BJ (cell line): Measurements from ENCODE around the gene KRT10. TPM values are rescaled to one million over a fixed set of nuclear protein-coding genes. Genes with fewer than 3 reads are reported as not detected.
A peak's percentile ranks its signal among the peaks of the same experiment; 100 is the strongest.

Experiments used
- CTCF ChIA-PET: fragments of 350-600 bp; formaldehyde crosslinking; extraction: SDS; loops from one replicate; lab custom pipeline; 2021; ENCODE audit warnings: antibody characterized with exemption, inconsistent platforms; lab: Yijun Ruan, JAX
- POLR2A ChIA-PET: fragments of 300-600 bp; sonication (Branson Sonifier 250); formaldehyde crosslinking; extraction: SDS; loops from one replicate; lab custom pipeline; 2021; ENCODE audit warnings: antibody characterized with exemption; lab: Charles Lee
- DNase-seq: peaks from one replicate; pipeline ENCODE4 v3.0.0-alpha.2; 2011; ENCODE audit warnings: low read depth
- H3K27me3 ChIP-seq: 2 replicates; pipeline ENCODE4 v1.6.0; 2011; ENCODE audit warnings: low read length; ENCODE audit not compliant: control insufficient read depth, insufficient read depth
- H3K36me3 ChIP-seq: 2 replicates; pipeline ENCODE4 v1.5.1; 2011; ENCODE audit warnings: low read length; ENCODE audit not compliant: control insufficient read depth, insufficient read depth
- H3K4me3 ChIP-seq: 2 replicates; pipeline ENCODE4 v1.5.1; 2011; ENCODE audit warnings: low read depth, mild to moderate bottlenecking, control low read depth, low read length
- polyA plus RNA-seq: library from polyadenylated mRNA; depleted of rRNA; stranded (reverse); fragments of >200 nt; gene quantifications from 2 replicates; pipeline ENCODE4 v1.2.3, GENCODE V29; 2011
- TF ChIP-seq, protein P1 (sequence below): IDR thresholded peaks from 2 replicates; pipeline ENCODE4 v1.5.1; 2011; ENCODE audit warnings: low read depth, mild to moderate bottlenecking, control low read depth, inconsistent platforms, low read length, moderate library complexity; ENCODE audit not compliant: insufficient read depth

Gene KRT10
- polyA plus RNA-seq, 1 experiment, result 6.4 TPM

DNA sequence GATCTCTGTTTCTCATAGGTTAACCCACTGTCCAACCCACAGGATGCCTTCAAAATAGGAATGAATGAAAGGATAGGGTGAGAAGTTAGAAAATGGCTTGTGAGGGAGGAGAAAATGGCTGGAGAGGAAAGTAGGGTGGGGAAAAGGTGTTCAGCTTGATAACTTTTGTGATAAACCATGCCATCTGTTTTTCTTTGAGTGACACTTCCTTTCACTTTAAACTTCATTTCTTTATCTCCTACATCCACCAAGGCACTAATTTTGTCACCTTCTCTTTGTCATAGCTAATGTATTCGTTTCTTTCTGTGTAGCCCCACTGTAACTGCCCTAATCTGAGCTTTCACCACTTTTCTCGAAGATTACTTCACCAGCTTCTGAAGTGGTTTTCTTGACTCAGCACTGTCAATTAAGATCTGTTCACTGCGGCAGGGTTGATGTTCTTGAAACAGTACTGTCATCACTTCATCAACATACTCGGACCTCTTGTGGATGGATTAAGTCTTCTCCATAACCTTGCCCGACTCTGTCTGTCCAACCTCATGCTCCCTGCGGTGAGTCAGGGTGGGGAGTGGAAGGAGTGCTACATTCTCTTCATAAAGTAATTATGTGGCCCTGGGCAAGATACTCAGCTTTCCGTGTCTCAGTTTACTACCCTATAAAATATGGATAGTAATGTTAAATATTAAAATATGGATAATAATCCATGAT is 5.5 kb upstream of the KRT10 start:
- H3K4me3 ChIP-seq, result no peak overlapping the region
- H3K36me3 ChIP-seq, result no peaks in the 10 kb centered on the region
- no peak for DNase-seq
- ChIA-PET CTCF (no interaction called here), POLR2A (no interaction called here)
- H3K27me3 ChIP-seq, result no peaks in the 10 kb centered on the region
- TF ChIP-seq, protein P1, sequence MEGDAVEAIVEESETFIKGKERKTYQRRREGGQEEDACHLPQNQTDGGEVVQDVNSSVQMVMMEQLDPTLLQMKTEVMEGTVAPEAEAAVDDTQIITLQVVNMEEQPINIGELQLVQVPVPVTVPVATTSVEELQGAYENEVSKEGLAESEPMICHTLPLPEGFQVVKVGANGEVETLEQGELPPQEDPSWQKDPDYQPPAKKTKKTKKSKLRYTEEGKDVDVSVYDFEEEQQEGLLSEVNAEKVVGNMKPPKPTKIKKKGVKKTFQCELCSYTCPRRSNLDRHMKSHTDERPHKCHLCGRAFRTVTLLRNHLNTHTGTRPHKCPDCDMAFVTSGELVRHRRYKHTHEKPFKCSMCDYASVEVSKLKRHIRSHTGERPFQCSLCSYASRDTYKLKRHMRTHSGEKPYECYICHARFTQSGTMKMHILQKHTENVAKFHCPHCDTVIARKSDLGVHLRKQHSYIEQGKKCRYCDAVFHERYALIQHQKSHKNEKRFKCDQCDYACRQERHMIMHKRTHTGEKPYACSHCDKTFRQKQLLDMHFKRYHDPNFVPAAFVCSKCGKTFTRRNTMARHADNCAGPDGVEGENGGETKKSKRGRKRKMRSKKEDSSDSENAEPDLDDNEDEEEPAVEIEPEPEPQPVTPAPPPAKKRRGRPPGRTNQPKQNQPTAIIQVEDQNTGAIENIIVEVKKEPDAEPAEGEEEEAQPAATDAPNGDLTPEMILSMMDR, result no peak

DNA sequence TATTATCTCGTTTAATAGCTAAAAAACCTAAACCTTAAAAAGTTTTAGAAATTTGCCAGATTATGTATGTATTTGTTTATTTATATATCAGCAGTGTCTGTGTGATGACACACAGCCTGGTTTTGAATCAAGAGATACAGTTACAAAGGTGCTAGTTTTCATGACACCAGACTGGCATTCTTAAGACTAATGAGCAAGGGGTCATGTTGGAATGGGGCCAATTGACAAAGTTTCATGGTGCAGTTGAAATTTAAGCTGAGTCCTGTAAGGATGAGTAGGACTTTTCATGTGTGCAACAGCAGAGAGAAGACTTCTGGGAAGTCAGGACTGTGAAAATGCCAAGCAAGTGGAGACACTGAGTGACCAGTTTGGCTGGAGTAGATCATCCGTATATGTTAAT is 3.2 kb upstream of the KRT10 start:
- Histone ChIP-seq H3K27me3 (no peaks in the 10 kb centered on the region), H3K36me3 (no peaks in the 10 kb centered on the region), H3K4me3 (no peak overlapping the region)
- TF ChIP-seq, protein P1, result no peak
- DNase-seq, result no peak
- ChIA-PET POLR2A (no interaction called here), CTCF (interaction anchor here (0.8 to 1.8 kb wide), 3 partner anchors 13 to 837 kb away, joined by 3 to 5 read pairs (median 4); no protein-coding TSS in a partner anchor)

DNA sequence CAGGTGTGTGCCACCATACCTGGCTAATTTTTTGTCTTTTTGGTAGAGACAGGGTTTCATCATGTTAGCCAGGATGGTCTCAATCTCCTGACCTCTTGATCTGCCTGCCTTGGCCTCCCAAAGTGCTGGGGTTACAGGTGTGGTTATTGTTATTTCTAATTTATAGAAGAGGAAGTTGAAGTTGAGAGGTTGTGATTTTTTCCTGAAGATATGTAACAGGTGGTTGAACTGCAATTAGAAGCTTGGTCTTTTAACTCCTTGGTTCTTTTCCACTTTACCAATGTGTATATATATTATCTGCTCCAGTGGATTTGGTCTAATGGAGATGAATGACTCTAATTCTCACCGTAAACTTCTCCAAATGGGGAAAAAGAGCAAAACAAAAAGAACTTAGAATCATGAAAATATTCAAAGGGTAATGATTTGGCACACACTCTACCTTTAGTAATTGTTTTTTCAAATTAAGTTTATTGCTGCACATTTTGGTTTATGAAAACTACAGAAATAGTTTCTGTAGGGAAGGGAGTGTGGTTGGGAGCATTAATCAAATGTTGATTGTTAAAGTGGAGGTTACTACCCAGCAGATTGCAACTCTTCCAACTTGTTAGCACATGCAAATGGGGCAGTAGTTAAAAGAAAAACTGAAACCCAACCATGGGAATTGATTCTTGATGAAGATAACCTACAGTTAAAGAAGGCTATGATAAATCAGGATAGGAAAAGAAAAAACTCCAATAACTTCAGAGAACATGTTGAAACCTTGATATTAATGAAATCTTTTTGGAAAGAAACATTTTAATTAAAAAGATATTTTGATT is 1.8 kb upstream of the KRT10 start:
- Histone ChIP-seq H3K36me3 (no peaks in the 10 kb centered on the region), H3K27me3 (no peaks in the 10 kb centered on the region), H3K4me3 (no peak overlapping the region)
- ChIA-PET POLR2A (no interaction called here), CTCF (no interaction called here)
- TF ChIP-seq, protein P1, result no peak
- DNase-seq, result no peak

DNA sequence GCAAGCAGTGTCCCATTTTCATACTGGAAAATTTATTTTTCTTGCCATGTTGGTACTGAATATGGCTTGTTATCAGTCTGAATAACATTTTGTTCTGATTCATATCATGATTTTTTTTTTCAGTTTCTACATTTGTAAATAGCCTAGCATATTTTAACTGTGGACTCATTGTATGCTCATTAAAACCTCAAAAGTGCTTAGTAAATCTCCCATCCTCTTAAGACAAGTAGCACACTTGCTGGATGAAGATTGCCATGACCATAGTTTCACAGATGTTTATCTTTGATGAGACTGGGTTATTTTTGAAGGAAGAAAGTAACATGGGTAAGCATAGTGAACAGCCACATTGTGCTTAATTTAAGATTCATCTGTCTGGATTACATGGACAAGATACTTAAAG is 878 bp downstream of the KRT10 start:
- TF ChIP-seq, protein P1, result no peak
- peak; percentile 21 for DNase-seq
- ChIA-PET CTCF (interaction anchor here (0.6 kb wide), 1 partner anchor 728 kb away, joined by 3 read pairs; no protein-coding TSS in a partner anchor), POLR2A (no interaction called here)
- H3K27me3 ChIP-seq, result no peaks in the 10 kb centered on the region
- H3K36me3 ChIP-seq, result no peaks in the 10 kb centered on the region
- no peak overlapping the region for H3K4me3 ChIP-seq

DNA sequence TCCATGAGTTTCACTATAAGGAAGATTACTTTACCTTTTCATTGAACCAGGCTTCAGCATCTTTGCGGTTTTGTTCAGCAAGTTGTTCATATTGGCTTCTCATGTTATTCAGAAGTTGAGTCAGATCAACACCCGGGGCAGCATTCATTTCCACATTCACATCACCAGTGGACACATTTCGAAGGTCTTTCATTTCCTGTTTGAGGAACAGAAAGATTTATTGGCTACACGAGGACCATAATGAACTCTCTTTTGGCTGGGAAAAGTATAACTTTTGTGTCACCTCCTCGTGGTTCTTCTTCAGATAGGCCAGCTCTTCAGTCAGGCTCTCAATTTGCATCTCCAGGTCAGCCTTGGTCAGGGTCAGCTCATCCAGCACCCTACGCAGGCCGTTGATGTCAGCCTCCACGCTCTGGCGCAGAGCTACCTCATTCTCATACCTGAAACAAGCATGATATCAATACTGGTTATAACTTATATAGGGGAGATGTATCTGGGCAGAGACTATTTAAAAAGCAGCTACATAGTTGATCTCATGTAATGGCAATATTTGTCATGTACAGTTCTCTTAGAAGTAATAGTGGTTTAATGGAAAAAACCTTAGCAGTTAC is 2.1 kb downstream of the KRT10 start:
- no peak for DNase-seq
- H3K27me3 ChIP-seq, result no peaks in the 10 kb centered on the region
- POLR2A ChIA-PET, result no interaction called here

More for the DNA sequence above, 2.1 kb downstream of the KRT10 start:
- Histone ChIP-seq H3K36me3 (no peaks in the 10 kb centered on the region), H3K4me3 (no peak overlapping the region)
- TF ChIP-seq, protein P1, result no peak
- CTCF ChIA-PET, result interaction anchor here (1.1 to 2.3 kb wide), 3 partner anchors 16 to 828 kb away, joined by 3 to 7 read pairs (median 7); no protein-coding TSS in a partner anchor
